ENCODE measurements around the gene HK1. TPM values are rescaled to one million over a fixed set of nuclear protein-coding genes. Genes with fewer than 3 reads are reported as not detected.
"Not testable (repeated sequence)": the region's sequence is repeated elsewhere in the genome, so short reads cannot be mapped to it uniquely, and the experiment has no call there.

The HK1 gene
- total RNA-seq, 1 experiment from 2014 or later = 140 TPM

DNA sequence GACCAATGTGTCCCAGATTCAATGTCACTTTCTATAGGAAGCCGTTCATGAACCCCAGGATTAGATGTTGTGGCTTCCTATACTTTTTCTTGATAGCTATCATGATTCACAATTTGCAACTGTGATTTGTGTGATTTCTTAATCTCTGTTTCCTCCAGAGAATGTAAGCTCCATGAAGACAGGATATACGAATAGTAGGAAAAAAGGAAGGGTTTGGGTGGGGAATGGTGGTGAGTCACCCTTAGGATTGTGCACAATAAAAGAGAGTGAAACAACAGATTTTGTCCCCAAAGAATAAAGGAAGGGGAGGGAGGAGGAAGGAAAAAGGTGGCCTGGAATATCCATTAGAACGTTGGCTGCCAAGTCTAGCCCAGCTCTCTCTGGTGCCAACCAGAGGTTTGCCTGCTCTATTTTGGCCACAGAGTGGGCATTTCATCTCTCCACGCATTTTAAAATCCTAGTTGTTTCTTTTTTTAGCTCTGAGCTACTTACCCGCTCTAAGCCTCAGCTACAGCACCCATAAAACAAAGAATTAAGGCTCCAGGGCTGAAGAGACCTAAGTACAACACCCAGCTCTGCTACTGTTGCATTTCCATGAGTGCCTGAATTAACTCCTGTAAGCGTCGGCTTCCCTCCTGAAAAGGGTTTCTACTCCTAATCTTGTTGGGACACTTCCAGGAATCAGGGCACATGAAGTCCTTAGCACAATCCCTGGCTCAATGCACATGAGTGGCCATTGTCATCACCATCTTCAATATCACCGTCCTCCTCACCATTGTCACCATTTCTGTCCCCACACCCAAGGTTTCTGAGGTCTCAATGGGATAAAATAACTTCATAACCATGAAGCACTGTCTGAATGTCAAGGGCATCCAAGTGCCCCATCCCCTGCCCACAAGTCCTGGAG lies 3.5 kb downstream of the HK1 start:
- no peak for TF ChIP-seq EZH2 (IDR thresholded peaks at IDR 0.05; ENCODE audit: low read depth)
- TF ChIP-seq, protein P1, sequence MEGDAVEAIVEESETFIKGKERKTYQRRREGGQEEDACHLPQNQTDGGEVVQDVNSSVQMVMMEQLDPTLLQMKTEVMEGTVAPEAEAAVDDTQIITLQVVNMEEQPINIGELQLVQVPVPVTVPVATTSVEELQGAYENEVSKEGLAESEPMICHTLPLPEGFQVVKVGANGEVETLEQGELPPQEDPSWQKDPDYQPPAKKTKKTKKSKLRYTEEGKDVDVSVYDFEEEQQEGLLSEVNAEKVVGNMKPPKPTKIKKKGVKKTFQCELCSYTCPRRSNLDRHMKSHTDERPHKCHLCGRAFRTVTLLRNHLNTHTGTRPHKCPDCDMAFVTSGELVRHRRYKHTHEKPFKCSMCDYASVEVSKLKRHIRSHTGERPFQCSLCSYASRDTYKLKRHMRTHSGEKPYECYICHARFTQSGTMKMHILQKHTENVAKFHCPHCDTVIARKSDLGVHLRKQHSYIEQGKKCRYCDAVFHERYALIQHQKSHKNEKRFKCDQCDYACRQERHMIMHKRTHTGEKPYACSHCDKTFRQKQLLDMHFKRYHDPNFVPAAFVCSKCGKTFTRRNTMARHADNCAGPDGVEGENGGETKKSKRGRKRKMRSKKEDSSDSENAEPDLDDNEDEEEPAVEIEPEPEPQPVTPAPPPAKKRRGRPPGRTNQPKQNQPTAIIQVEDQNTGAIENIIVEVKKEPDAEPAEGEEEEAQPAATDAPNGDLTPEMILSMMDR (conservative IDR thresholded peaks at IDR 0.05) = no peak
- intact Hi-C loops (cut with micrococcal nuclease; ENCODE audit: unreplicated experiment) = no loop called here
- Histone ChIP-seq H3K9me2 (ENCODE audit: insufficient read depth) (no peaks in the 10 kb centered on the region), H3K9me3 (ENCODE audit: insufficient read depth, low read depth) (0 out of 2 replicates have a peak, but pooled peaks cover 4% of the 10 kb centered on the region), H2AFZ (no peak overlapping the region), H3K4me1 (replicated peaks; ENCODE audit: insufficient read depth) (no peaks in the 10 kb centered on the region), H3K4me2 (no peak overlapping the region), H3K4me3 (no peak overlapping the region), H3F3A (ENCODE audit: insufficient read depth, low read depth) (no peaks in the 10 kb centered on the region), H3K79me2 (ENCODE audit: low read depth) (no peaks in the 10 kb centered on the region), H3K36me3 (ENCODE audit: low read depth) (no peaks in the 10 kb centered on the region), H3K27ac (no peak overlapping the region), H4K20me1 (ENCODE audit: insufficient read depth) (no peaks in the 10 kb centered on the region), H3K27me3 (ENCODE audit: insufficient read depth, low read depth) (no peaks in the 10 kb centered on the region)
- no peak for DNase-seq
- BruUV-seq (replicated peaks) = no TSS peak
- CTCF ChIA-PET = no interaction called here
- POLR2A ChIA-PET (ENCODE audit: unreplicated experiment) = no interaction called here

DNA sequence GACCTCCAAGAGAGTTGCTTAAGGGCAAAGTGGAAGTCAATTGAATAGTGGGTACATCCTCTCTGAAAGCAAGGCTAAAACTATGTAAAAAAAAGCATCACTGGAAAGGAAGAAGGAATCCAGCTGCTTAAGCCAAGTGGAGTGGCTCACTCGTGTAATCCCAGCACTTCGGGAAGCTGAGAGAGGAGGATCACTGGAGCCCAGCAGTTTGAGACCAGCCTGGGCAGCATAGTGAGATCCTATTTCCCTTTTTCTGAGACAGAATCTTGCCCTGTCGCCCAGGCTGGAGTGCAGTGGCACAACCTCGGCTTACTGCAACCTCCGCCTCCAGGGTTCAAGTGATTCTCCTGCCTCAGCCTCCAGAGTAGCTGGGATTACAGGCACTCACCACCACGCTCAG lies 6.1 kb downstream of the HK1 start:
- H3K4me2 ChIP-seq; H3F3A ChIP-seq (ENCODE audit: insufficient read depth, low read depth); BruUV-seq (replicated peaks); CTCF ChIA-PET; H3K36me3 ChIP-seq (ENCODE audit: low read depth); POLR2A ChIA-PET (ENCODE audit: unreplicated experiment); H3K27ac ChIP-seq; H3K9me3 ChIP-seq (ENCODE audit: insufficient read depth, low read depth); H3K9me2 ChIP-seq (ENCODE audit: insufficient read depth); H3K4me1 ChIP-seq (replicated peaks; ENCODE audit: insufficient read depth); DNase-seq; H2AFZ ChIP-seq; H3K27me3 ChIP-seq (ENCODE audit: insufficient read depth, low read depth); H4K20me1 ChIP-seq (ENCODE audit: insufficient read depth); H3K79me2 ChIP-seq (ENCODE audit: low read depth); H3K4me3 ChIP-seq; intact Hi-C loops (cut with micrococcal nuclease; ENCODE audit: unreplicated experiment): not testable (repeated sequence)

DNA sequence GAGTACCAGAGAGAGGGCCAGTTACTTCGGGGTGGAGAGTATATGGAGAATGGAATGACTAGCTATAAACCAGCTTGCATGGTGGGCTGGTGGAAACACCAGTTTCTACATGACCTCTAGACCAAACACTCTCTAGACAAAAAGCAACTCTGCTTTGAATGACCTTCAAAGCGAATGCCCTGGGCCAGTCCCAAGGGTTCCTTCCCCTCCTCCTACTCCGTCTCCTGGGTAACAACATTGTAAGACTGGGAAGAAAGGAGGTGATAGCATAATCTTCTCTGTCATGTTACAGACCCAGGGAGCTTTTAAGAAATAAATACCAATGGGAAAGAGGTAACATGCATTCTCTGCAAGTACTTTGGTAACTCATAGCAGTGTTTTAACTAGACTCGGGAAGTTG lies 7.4 kb downstream of the HK1 start:
- 0 out of 2 replicates have a peak, but pooled peaks cover 4% of the 10 kb centered on the region for H3K9me3 ChIP-seq (ENCODE audit: insufficient read depth, low read depth)
- no peak overlapping the region for H3K27ac ChIP-seq
- H3K4me1 ChIP-seq (replicated peaks; ENCODE audit: insufficient read depth) = no peaks in the 10 kb centered on the region
- no peaks in the 10 kb centered on the region for H4K20me1 ChIP-seq (ENCODE audit: insufficient read depth)
- H2AFZ ChIP-seq = no peak overlapping the region
- DNase-seq = no peak
- no peak overlapping the region for H3K4me3 ChIP-seq
- TF ChIP-seq, protein P1 (conservative IDR thresholded peaks at IDR 0.05) = no peak
- TF ChIP-seq EZH2 (IDR thresholded peaks at IDR 0.05; ENCODE audit: low read depth) = no peak
- no peaks in the 10 kb centered on the region for H3F3A ChIP-seq (ENCODE audit: insufficient read depth, low read depth)
- H3K4me2 ChIP-seq = no peak overlapping the region
- ChIA-PET POLR2A (ENCODE audit: unreplicated experiment) (no interaction called here), CTCF (no interaction called here)
- H3K79me2 ChIP-seq (ENCODE audit: low read depth) = no peaks in the 10 kb centered on the region
- H3K36me3 ChIP-seq (ENCODE audit: low read depth) = no peaks in the 10 kb centered on the region
- no peaks in the 10 kb centered on the region for H3K27me3 ChIP-seq (ENCODE audit: insufficient read depth, low read depth)
- no peaks in the 10 kb centered on the region for H3K9me2 ChIP-seq (ENCODE audit: insufficient read depth)
- no TSS peak for BruUV-seq (replicated peaks)
- intact Hi-C loops (cut with micrococcal nuclease; ENCODE audit: unreplicated experiment) = no loop called here
